ENCODE results near the gene NDUFV1.
"Not testable (repeated sequence)": the region's sequence is repeated elsewhere in the genome, so short reads cannot be mapped to it uniquely, and the experiment has no call there.

The NDUFV1 gene

DNA sequence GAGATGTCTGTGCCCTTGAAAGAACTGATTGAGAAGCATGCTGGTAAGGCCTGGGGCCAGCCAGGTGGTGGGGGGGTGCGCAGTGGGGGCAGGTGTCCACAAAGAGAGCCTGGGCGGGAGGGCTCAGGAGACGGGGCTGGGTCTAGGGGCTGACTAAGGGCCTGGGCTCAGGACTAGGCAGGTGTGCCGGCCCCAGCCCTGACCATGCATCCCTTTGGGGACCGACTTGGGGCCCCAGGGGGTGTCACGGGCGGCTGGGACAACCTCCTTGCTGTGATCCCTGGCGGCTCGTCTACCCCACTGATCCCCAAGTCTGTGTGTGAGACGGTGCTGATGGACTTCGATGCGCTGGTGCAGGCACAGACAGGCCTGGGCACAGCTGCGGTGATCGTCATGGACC lies 4.4 kb downstream of the NDUFV1 start:
- DNase-seq (ENCODE audit: low read depth in 2 of 2, low spot score in 1 of 2): no peak

DNA sequence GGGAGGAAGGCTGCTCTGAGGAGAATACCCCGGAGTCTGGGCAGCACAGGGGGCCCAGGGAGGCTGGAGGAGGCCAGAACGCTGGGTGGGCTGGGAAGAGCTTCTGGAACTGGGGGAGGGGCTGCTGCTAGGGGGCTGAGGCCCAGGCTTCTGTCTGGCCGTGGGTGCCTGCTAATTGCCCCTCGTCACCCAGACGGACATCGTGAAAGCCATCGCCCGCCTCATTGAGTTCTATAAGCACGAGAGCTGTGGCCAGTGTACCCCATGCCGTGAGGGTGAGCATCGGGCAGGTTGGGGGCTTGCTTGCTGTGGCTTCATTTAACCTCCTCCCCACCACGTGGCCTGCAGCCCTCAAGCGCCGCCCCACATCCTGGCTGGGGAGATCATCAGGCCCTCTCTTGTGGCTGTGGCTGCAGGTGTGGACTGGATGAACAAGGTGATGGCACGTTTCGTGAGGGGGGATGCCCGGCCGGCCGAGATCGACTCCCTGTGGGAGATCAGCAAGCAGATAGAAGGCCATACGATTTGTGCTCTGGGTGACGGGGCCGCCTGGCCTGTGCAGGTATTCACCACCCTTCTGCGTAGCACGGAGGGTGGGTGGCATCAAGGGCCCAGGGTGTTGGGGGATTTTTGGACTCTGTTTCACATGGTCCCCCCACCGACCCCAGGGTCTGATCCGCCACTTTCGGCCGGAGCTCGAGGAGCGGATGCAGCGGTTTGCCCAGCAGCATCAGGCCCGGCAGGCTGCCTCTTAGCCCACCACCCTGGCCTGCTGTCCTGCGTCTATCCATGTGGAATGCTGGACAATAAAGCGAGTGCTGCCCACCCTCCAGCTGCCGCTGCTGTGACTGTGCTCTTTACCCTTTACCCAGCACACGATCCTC lies 5.2 kb downstream of the NDUFV1 start:
- no peak for DNase-seq (ENCODE audit: low read depth in 2 of 2, low spot score in 1 of 2)

DNA sequence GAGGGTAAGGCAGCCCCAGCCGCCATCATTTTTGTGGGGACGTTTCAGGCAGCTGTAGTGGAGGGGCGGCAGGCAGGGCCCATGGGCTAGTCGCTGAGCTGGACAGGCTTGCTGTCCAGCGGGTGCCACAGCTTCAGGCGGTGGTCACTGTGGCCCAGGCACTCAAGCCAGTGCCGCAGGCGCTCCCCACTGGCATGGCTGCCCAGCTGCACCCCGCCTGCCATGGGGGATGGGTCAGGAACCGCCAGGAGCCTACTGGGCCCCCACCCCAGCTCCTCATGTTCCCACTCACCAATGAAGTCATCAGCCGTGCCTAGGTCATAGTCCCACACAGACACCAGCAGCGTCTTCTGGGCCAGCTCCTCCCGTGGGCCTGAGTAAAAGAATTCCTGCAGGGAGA lies 6.0 kb downstream of the NDUFV1 start:
- no peak for DNase-seq (ENCODE audit: low read depth in 2 of 2, low spot score in 1 of 2)

DNA sequence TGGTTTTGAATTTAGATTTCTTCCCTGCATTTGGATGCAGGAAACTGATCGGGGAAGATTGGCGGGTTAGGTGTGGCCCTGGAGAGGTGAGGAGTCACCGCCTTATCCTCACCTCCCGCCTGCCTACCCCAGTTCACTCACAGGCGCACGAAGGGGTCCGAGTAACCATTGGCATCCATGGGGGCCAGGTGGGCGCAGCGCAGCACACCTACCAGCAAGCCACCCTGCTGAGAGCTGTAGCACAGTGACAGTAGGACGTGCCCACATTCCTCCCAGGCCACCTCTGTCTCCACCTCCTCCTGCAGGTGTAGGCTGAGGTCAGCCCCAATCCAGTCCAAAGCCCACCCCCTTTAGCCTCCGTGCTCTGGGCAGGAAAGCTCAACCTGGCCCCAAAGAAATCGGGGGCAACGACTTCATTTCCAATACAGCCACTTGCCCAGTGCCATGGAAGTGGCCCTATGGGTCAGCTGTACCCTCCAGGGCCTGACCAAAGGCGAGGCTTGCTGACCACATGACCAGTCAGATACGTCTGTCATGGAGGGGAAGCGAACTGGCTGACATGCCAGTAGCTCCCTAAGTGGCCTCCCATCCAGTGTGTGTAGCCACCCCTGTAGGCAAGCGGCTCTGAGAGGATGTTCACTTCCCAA lies 6.7 kb downstream of the NDUFV1 start:
- no peak for DNase-seq (ENCODE audit: low read depth in 2 of 2, low spot score in 1 of 2)

DNA sequence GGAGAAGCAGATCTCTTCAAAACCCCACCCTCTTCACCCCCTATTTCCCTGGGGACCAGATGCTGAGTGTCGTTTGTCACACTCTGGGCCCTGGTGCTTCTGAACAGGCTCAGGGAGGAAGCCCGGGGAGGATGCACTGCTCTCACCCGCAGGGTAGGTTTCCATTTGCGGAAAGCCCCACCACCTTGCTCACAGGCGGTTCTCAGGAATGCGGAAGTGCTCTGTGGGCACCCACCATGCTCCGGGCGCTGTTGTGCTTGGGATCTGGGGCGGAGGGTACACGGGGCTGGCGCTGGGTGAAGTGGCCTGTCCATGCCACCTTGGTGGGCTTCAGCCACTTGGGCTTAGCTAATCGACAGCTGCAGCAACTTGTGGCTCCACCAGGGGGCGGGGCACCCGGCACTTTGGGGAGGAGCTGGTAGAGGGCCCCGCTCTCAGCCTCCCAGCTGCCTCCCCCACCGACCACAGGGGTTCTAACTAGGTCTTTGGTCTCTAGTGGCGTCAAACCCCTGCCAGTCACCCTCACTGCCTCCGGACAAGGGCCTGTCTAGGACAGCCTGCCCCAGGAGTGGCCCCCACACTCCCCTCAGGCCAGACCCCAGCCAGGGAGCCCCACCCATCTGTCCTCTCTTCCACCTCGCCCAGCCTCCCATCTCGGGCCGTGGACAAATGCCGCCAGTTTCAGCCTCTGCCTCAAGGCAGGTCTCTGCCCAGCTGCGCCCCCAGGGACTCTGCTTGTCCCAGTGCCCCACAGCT lies 7.4 kb downstream of the NDUFV1 start:
- DNase-seq (ENCODE audit: low read depth in 2 of 2, low spot score in 1 of 2): peak; percentile 70 to 74

DNA sequence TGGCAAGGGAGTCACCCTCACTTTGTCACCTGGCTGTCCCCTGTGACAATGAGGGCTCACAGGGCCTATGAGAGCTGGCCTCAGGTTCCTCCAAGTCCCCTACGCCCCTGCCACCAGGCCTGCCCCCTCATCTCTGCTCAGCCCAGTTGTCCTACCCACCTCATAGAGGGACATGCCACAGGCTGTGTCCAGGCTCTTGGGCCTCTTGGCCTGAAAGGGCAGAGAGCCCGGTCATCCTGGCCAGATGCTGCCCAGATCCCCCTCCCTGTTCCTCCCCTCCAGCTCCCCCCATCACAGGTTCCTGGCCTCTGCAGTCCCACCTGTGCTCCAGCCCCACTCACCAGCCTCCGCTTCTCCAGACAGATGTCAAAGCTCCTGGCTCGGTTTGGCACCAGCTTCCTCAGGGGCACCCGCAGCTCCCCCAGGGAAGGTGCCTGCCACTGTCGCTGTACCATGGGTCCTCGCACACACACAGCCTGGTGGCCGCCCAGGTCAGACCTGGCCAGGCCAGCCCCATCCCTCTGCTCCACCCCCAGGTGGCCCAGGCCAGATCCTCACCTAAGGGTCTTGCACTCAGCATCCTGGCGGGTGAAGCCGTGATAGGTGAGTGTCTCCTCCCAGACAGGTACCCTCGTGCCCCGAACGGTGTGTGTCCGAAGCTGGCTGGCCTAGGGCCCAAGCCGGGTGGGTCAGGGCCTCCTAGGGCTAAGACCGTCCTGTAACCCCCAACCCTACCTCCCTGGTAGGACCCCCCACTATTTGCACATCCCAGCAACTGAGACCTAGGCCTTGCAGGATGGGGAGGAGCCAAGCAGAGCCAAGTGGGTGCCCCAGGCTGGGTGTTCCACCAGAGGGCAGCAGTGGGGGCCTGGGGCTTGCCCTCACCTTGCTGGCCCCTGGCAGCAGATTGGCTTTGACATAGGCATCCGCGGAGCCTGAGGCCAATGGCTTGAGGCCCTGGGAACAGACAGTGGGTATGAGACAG lies 8.3 kb downstream of the NDUFV1 start:
- no peak for DNase-seq (ENCODE audit: low read depth in 2 of 2, low spot score in 1 of 2)

DNA sequence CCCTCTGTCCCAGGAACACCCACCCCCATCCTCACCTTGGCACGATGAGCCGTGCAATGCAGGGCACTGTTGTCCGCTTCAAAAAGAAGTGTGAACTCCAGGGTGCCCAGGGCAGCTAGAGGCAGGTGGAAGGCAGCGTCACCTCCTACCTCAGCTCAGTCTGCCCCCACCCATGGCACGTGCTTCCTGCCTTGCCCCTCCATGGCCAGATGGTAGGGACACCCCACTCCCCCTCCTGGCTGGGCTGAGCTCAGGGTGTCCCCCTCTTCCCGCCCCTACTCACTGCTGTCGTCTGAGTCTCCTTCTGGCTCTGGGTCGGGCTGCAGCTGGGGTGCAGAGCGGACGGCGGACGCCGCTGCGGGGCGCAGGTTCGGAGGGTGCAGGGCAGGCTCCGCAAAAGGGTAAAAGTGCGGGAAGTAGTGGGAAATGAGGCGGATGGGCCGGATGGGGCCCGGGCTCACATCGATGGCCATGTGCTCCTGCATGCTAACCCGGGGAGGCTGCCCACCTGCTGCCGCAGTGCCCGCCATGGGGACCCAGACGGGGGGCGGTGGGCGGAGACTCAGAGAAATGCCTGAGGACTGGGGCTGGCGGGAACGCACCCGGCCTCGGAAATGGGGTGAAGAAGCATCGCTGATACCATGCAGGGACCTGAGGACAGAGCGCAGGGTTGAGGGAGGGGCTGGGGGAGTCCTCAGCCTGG lies 9.1 kb downstream of the NDUFV1 start:
- DNase-seq (ENCODE audit: low read depth in 2 of 2, low spot score in 1 of 2): no peak

DNA sequence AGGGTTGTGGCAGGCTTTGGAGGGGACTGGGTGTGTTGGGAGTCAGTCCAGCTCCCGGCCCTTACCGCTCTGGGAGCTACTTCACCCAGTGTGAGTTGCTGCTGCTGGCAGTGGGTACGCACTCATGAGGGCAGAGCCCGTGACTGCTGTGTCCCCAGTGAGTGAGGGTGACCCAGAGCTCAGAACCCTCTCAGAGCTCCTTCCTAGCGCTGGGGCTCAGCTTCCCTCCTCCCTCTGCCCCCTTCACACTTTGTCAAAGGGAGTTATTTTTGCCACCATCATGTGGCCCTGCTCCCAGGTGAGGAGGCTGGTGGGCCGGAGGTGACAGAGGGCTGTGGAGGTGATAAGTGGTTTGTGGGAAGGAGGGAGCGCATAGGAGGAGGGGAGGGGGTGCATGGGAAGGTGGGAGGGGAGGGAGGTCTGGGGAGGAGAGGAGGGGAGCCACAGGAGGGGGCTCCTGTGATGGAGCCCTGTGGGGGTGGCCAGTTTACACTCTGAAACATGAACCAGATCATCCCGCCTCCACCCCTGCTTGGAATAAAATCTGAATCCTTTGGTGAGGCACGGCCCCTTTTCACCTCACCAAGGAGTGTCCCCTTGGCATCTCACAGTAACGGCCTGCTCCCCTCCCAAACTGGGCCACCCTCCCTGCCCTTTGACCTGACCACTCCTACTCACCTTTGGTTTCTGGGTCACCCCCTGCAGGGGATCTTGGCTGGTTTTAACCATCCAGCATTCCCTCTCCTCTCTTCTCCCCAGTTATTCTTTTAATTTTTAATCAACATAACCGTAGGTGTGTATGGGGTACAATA lies 9.9 kb downstream of the NDUFV1 start:
- DNase-seq (ENCODE audit: low read depth in 2 of 2, low spot score in 1 of 2): no peak

DNA sequence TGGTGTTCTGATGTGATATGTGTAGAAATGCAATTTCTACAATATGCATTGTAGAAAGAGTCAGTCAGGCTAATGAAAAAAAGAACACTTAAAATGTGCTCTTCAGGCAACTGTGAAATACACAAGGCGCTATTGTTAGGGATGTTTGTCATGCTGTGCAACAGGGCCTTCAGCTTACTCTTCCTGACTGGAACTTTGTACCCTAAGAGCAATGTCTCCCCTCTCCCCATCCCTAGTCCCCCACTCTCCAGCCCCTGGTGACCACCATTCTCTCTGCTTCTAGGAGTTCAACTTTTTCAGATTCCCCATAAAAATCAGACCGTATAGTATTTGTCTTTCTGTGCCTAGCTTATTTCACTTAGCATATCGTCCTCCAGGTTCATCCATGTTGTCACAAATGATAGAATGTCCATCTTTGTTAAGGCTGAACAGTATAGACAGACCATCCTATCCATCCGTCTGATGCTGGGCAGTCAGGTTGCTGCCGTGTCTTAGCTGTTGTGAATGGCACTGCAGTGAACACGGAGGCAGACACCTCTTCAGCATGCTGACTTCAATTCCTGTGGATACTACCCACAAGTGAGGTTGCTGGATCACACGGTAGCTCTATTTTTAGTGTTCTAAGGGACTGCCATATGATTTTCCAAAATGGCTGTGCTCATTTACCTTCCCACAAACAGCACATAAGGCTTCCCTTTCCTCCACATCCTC lies 10.7 kb downstream of the NDUFV1 start:
- DNase-seq (ENCODE audit: low read depth in 2 of 2, low spot score in 1 of 2): no peak

DNA sequence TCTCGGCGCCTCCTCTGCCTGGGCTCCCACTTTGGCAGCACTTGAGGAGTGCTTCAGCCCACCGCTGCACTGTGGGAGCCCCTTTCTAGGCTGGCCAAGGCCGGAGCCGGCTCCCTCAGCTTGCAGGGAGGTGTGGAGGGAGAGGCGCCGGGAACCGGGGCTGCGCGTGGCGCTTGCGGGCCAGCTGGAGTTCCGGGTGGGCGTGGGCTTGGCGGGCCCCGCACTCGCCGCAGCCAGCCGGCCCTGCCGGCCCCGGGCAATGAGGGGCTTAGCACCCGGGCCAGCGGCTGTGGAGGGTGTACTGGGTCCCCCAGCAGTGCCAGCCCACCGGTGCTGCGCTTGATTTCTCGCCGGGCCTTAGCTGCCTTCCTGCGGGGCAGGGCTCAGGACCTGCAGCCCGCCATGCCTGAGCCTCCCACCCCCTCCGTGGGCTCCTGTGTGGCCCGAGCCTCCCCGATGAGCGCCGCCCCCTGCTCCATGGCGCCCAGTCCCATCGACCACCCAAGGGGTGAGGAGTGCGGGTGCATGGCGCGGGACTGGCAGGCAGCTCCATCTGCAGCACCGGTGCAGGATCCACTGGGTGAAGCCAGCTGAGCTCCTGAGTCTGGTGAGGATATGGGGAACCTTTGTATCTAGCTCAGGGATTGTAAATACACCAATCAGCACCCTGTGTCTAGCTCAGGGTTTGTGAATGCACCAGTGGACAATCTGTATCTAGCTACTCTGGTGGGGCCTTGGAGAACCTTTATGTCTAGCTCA lies 12.3 kb downstream of the NDUFV1 start:
- not testable (repeated sequence) for DNase-seq (ENCODE audit: low read depth in 2 of 2, low spot score in 1 of 2)

DNA sequence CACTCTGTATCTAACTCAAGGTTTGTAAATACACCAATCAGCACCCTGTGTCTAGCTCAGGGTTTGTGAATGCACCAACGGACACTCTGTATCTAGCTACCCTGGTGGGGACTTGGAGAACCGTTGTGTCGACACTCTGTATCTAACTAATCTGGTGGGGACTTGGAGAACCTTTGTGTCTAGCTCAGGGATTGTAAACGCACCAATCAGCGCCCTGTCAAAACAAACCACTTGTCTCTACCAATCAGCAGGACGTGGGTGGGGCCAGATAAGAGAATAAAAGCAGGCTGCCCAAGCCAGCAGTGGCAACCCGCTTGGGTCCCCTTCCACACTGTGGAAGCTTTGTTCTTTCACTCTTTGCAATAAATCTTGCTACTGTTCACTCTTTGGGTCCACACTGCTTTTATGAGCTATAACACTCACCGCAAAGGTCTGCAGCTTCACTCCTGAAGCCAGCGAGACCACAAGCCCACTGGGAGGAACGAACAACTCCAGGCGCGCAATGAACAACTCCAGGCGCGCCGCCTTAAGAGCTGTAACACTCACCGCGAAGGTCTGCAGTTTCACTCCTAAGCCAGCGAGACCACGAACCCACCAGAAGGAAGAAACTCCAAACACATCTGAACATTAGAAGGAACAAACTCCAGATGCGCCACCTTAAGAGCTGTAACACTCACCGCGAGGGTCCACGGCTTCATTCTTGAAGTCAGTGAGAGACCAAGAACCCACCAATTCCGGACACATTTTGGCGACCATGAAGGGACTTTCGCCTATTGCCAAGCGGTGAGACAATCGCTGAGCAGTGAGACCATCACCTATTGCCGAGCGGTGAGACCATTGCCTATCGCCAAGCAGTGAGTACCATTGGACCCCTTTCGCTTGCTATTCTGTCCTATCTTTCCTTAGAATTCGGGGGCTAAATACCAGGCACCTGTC lies 13.2 kb downstream of the NDUFV1 start:
- DNase-seq (ENCODE audit: low read depth in 2 of 2, low spot score in 1 of 2): not testable (repeated sequence)

DNA sequence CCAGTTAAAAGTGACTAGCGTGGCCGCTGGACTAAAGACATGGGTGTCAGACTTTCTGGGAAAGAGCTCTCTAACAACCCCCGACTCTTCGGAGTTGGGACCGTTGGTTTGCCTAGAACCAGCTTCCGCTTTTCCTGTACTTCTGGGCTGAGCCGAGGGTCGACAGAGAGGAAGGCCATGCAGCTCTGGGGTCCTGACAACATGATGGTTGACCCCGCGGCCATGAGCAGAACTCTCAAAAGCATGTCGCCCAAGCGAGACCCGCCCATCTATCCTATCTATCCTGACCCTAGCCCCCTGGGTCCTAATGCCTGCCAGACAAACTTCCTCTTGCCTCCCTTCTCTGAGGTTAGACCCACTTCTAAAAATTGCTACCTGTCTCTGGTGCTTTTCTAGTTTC lies 13.9 kb downstream of the NDUFV1 start:
- DNase-seq (ENCODE audit: low read depth in 2 of 2, low spot score in 1 of 2): not testable (repeated sequence)

DNA sequence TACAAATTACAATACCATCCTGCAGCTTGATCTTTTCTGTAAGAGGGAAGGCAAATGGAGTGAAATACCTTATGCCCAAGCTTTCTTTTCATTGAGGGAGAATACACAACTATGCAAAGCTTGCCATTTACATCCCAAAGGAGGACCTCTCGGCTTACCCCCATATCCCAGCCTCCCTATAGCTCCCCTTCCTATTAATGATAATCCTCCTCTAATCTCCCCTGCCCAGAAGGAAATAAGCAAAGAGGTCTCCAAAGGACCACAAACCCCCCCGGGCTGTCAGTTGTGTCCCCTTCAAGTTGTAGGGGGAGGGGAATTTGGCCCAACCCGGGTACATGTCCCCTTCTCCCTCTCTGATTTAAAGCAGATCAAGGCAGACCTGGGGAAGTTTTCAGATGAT lies 15.2 kb downstream of the NDUFV1 start:
- DNase-seq (ENCODE audit: low read depth in 2 of 2, low spot score in 1 of 2): not testable (repeated sequence)

DNA sequence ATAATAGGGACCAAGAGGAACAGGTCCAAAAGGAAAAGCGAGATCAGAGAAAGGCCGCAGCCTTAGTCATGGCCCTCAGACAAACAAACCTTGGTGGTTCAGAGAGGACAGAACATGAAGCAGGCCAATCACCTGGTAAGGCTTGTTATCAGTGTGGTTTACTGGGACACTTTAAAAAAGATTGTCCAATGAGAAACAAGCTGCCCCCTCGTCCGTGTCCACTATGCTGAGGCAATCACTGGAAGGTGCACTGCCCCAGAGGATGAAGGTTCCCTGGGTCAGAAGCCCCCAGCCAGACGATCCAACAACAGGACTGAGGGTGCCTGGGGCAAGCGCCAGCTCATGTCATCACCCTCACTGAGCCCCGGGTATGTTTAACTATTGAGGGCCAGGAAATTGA lies 16.2 kb downstream of the NDUFV1 start:
- DNase-seq (ENCODE audit: low read depth in 2 of 2, low spot score in 1 of 2): not testable (repeated sequence)

DNA sequence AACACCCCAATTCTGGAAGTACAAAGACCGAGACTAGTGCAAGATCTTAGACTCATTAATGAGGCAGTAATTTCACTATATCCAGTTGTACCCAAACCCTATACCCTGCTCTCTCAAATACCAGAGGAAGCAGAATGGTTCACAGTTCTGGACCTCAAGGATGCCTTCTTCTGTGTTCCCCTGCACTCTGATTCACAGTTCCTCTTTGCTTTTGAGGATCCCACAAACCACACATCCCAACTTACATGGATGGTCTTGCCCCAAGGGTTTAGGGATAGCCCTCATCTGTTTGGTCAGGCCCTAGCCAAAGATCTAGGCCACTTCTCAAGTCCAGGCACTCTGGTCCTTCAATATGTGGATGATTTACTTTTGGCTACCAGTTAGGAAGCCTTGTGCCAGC lies 17.1 kb downstream of the NDUFV1 start:
- DNase-seq (ENCODE audit: low read depth in 2 of 2, low spot score in 1 of 2): not testable (repeated sequence)

DNA sequence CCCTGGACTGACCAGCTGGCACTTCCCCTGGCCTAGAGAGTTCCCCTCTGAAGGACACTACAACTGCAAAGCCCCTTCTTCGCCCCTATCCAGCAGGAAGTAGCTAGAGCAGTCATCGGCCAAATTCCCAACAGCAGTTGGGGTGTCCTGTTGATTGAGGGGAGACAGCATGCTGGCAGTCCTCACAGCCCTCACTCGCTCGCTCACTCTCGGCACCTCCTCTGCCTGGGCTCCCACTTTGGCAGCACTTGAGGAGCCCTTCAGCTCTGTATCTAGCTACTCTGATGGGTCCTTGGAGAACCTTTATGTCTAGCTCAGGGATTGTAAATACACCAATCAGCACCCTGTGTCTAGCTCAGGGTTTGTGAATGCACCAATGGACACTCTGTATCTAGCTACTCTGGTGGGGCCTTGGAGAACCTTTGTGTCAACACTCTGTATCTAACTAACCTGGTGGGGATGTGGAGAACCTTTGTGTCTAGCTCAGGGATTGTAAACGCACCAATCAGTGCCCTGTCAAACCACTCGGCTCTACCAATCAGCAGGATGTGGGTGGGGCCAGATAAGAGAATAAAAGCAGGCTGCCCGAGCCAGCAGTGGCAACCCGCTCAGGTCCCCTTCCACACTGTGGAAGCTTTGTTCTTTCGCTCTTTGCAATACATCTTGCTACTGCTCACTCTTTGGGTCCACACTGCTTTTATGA lies 19.5 kb downstream of the NDUFV1 start:
- DNase-seq (ENCODE audit: low read depth in 2 of 2, low spot score in 1 of 2): not testable (repeated sequence)

All from stimulated activated CD8-positive, alpha-beta memory T cell treated with anti-CD3 and anti-CD28 coated beads, Interleukin-4, amount 100 ng/mL, for 4 hours (primary cell).